CD4-positive, alpha-beta T cell treated with Interferon gamma for 1 hour (primary cell): ENCODE data around the gene RFPL4A.
"Not testable (repeated sequence)": the region's sequence is repeated elsewhere in the genome, so short reads cannot be mapped to it uniquely, and the experiment has no call there.

Experiments used
- DNase-seq: peaks from one replicate; pipeline ENCODE4 v3.0.0-alpha.2; 2020

RFPL4A gene

GRCh38 chr19:55758797-55759196 is at the start of gene RFPL4A:
RFPL4A (plus strand) TSS chr19:55759097; CDS start chr19:55761801, 2,704 bp downstream.
- not testable (repeated sequence) for DNase-seq

- no peak for DNase-seq
Observed at GRCh38 chr19:55711719-55712118, 47.2 kb upstream of the RFPL4A start.

GRCh38 chr19:55712804-55713631 is 45.9 kb upstream of the RFPL4A start:
- no peak for DNase-seq

- DNase-seq, result no peak
Observed at GRCh38 chr19:55716531-55716930, 42.4 kb upstream of the RFPL4A start.

- no peak for DNase-seq
Observed at GRCh38 chr19:55717251-55717650, 41.6 kb upstream of the RFPL4A start.

- not testable (repeated sequence) for DNase-seq
Observed at GRCh38 chr19:55717879-55718711, 40.8 kb upstream of the RFPL4A start.

- DNase-seq, result no peak
Observed at GRCh38 chr19:55720214-55720746, 38.6 kb upstream of the RFPL4A start.

- no peak for DNase-seq
Observed at GRCh38 chr19:55720801-55721200, 38.1 kb upstream of the RFPL4A start.

- no peak for DNase-seq
Observed at GRCh38 chr19:55723491-55723890, 35.4 kb upstream of the RFPL4A start.

GRCh38 chr19:55730378-55730777 is 28.5 kb upstream of the RFPL4A start:
- not testable (repeated sequence) for DNase-seq

- no peak for DNase-seq
Observed at GRCh38 chr19:55738302-55738701, 20.6 kb upstream of the RFPL4A start, which contains the start of gene NLRP9. NLRP9 (minus strand) TSS chr19:55738402; CDS start chr19:55738374, 28 bp downstream.

- DNase-seq, result no peak
Observed at GRCh38 chr19:55750715-55751114, 8.2 kb upstream of the RFPL4A start.

- DNase-seq, result no peak
Observed at GRCh38 chr19:55753401-55753800, 5.5 kb upstream of the RFPL4A start.

GRCh38 chr19:55756808-55757207 is 2.1 kb upstream of the RFPL4A start:
- DNase-seq, result not testable (repeated sequence)

- peak; percentile 1 for DNase-seq
Observed at GRCh38 chr19:55766466-55766865, 7.6 kb downstream of the RFPL4A start.

- DNase-seq, result not testable (repeated sequence)
Observed at GRCh38 chr19:55768818-55769217, 9.9 kb downstream of the RFPL4A start, which contains the start of gene RFPL4AL1. RFPL4AL1 (plus strand) TSS chr19:55769118; CDS start chr19:55771805, 2,687 bp downstream.

- DNase-seq, result not testable (repeated sequence)
Observed at GRCh38 chr19:55769632-55770031, 10.7 kb downstream of the RFPL4A start.

GRCh38 chr19:55777528-55777927 is 18.6 kb downstream of the RFPL4A start:
- no peak for DNase-seq

GRCh38 chr19:55778331-55778730 is 19.4 kb downstream of the RFPL4A start:
- DNase-seq, result no peak

- no peak for DNase-seq
Observed at GRCh38 chr19:55781112-55781511, 22.2 kb downstream of the RFPL4A start.

GRCh38 chr19:55795021-55795420 is 36.1 kb downstream of the RFPL4A start:
- no peak for DNase-seq

- DNase-seq, result no peak
Observed at GRCh38 chr19:55801416-55801815, 42.5 kb downstream of the RFPL4A start.

GRCh38 chr19:55802281-55802680 is 43.4 kb downstream of the RFPL4A start:
- DNase-seq, result no peak
